WTC11 (cell line): ENCODE data around the gene MTG1. TPM values are rescaled to one million over a fixed set of nuclear protein-coding genes. Genes with fewer than 3 reads are reported as not detected.

ENCODE experiments used
- ATAC-seq: fragments of 200-7000 bp; cut with Tn5 transposase; 2 replicates; pipeline ENCODE4 v1.10.0; 2021; ENCODE audit warnings: mild to moderate bottlenecking, moderate library complexity
- CTCF ChIA-PET: fragments of 300-600 bp; sonication (Branson Sonifier 250); formaldehyde crosslinking; loops from one replicate; lab custom pipeline; 2021; ENCODE audit warnings: antibody characterized with exemption; lab: Charles Lee
- POLR2A ChIA-PET: fragments of 350-600 bp; sonication (Branson Sonifier 250); formaldehyde crosslinking; loops from one replicate; lab custom pipeline; 2021; ENCODE audit warnings: antibody characterized with exemption; lab: Charles Lee
- DNase-seq: peaks from one replicate; pipeline ENCODE4 v3.0.0; 2021; ENCODE audit warnings: low spot score
- H3K27ac Mint-ChIP-seq: 2 replicates; pipeline ENCODE4 v1.8.0; 2021; ENCODE audit warnings: mixed read lengths
- H3K27me3 Mint-ChIP-seq: 2 replicates; pipeline ENCODE4 v1.8.0; 2021; ENCODE audit warnings: low read depth, mild to moderate bottlenecking, moderate library complexity, mixed read lengths
- H3K36me3 Mint-ChIP-seq: 2 replicates; pipeline ENCODE4 v1.8.0; 2021; ENCODE audit warnings: mixed read lengths
- H3K4me1 Mint-ChIP-seq: 2 replicates; pipeline ENCODE4 v1.8.0; 2022; ENCODE audit warnings: mixed read lengths
- H3K4me3 Mint-ChIP-seq: 2 replicates; pipeline ENCODE4 v1.8.0; 2021; ENCODE audit warnings: mild to moderate bottlenecking, moderate library complexity, mixed read lengths
- H3K9me3 Mint-ChIP-seq: 2 replicates; pipeline ENCODE4 v1.8.0; 2021; ENCODE audit warnings: mixed read lengths
- ESRRA ChIP-seq: sonication (generic); formaldehyde crosslinking; IDR thresholded peaks from 2 replicates; pipeline ENCODE4 v1.8.1; 2022; ENCODE audit warnings: mild to moderate bottlenecking, missing genetic modification reagents, borderline replicate concordance
- ETV6 ChIP-seq: sonication (generic); formaldehyde crosslinking; IDR thresholded peaks from 2 replicates; pipeline ENCODE4 v1.8.1; 2022; ENCODE audit warnings: mild to moderate bottlenecking, missing genetic modification reagents
- IRF2 ChIP-seq: sonication (generic); formaldehyde crosslinking; IDR thresholded peaks from 2 replicates; pipeline ENCODE4 v1.8.0; 2022; ENCODE audit warnings: low read depth, missing genetic modification reagents, borderline replicate concordance
- KAT7 ChIP-seq: sonication (generic); formaldehyde crosslinking; IDR thresholded peaks from 2 replicates; pipeline ENCODE4 v1.8.1; 2023; ENCODE audit warnings: missing genetic modification reagents, mild to moderate bottlenecking, borderline replicate concordance
- NFYB ChIP-seq: sonication (generic); formaldehyde crosslinking; conservative IDR thresholded peaks from 2 replicates; pipeline ENCODE4 v1.8.0; 2022; ENCODE audit warnings: low read depth, missing genetic modification reagents
- PREB ChIP-seq: sonication (generic); formaldehyde crosslinking; IDR thresholded peaks from 2 replicates; pipeline ENCODE4 v1.8.1; 2022; ENCODE audit warnings: mild to moderate bottlenecking, missing genetic modification reagents, moderate library complexity, borderline replicate concordance
- RORB ChIP-seq: fragments of 250-450 bp; sonication (Bioruptor Pico); IDR thresholded peaks from 2 replicates; pipeline ENCODE4 v1.9.0; 2021; ENCODE audit warnings: mild to moderate bottlenecking
- SP1 ChIP-seq: sonication (generic); formaldehyde crosslinking; conservative IDR thresholded peaks from 2 replicates; pipeline ENCODE4 v1.8.1; 2022; ENCODE audit warnings: missing genetic modification reagents
- STAT6 ChIP-seq: sonication (generic); formaldehyde crosslinking; conservative IDR thresholded peaks from 2 replicates; pipeline ENCODE4 v1.8.1; 2023; ENCODE audit warnings: mild to moderate bottlenecking, low read depth, missing genetic modification reagents, moderate library complexity
- TEAD1 ChIP-seq: sonication (generic); formaldehyde crosslinking; IDR thresholded peaks from 2 replicates; pipeline ENCODE4 v1.8.0; 2022; ENCODE audit warnings: mild to moderate bottlenecking, missing genetic modification reagents
- TEAD4 ChIP-seq: sonication (generic); formaldehyde crosslinking; IDR thresholded peaks from 2 replicates; pipeline ENCODE4 v1.8.0; 2022; ENCODE audit warnings: mild to moderate bottlenecking, missing genetic modification reagents
- TP53 ChIP-seq: sonication (generic); formaldehyde crosslinking; IDR thresholded peaks from 2 replicates; pipeline ENCODE4 v1.8.1; 2023; ENCODE audit warnings: mild to moderate bottlenecking, missing genetic modification reagents
- ZBTB43 ChIP-seq: sonication (generic); formaldehyde crosslinking; IDR thresholded peaks from 2 replicates; pipeline ENCODE4 v1.8.1; 2023; ENCODE audit warnings: mild to moderate bottlenecking, missing genetic modification reagents
- ZNF281 ChIP-seq: sonication (generic); formaldehyde crosslinking; IDR thresholded peaks from 2 replicates; pipeline ENCODE4 v1.8.0; 2023; ENCODE audit warnings: mild to moderate bottlenecking, missing genetic modification reagents
- ZNF317 ChIP-seq: sonication (generic); formaldehyde crosslinking; IDR thresholded peaks from 2 replicates; pipeline ENCODE4 v1.8.1; 2023; ENCODE audit warnings: low read depth, mild to moderate bottlenecking, moderate library complexity, missing genetic modification reagents, borderline replicate concordance
- ZNF425 ChIP-seq: fragments of 250-450 bp; sonication (Bioruptor Pico); conservative IDR thresholded peaks from 2 replicates; pipeline ENCODE4 v1.9.0; 2021; ENCODE audit warnings: mild to moderate bottlenecking
- total RNA-seq: library from RNA; stranded (reverse); gene quantifications from 3 replicates; pipeline ENCODE4 v1.2.3, GENCODE V29; 2021

MTG1 gene
- total RNA-seq, 1 experiment from 2014 or later = 63.0 TPM

- TF ChIP-seq ZNF425 (CRISPR knock-in tag) = no peak
- no peak for TF ChIP-seq ZNF317 (CRISPR knock-in tag)
- no peak for TF ChIP-seq TP53
- TF ChIP-seq ESRRA = no peak
- TF ChIP-seq ETV6 (CRISPR knock-in tag) = no peak
- no peak for TF ChIP-seq KAT7
- TF ChIP-seq PREB (CRISPR knock-in tag) = no peak
- no peak for TF ChIP-seq ZBTB43 (CRISPR knock-in tag)
- TF ChIP-seq ZNF281 (CRISPR knock-in tag) = no peak
- no peak for TF ChIP-seq NFYB (CRISPR knock-in tag)
- no peak for TF ChIP-seq TEAD1 (CRISPR knock-in tag)
- no peak for TF ChIP-seq TEAD4 (CRISPR knock-in tag)
- TF ChIP-seq IRF2 (CRISPR knock-in tag) = no peak
- no peak for TF ChIP-seq SP1 (CRISPR knock-in tag)
- TF ChIP-seq STAT6 = no peak
- no peak for TF ChIP-seq RORB (CRISPR knock-in tag)
- TF ChIP-seq, all 79 proteins: peak for 0
- Mint-ChIP-seq H3K36me3 (no peaks in the 10 kb centered on the region), H3K27ac (no peak overlapping the region), H3K4me1 (no peaks in the 10 kb centered on the region), H3K9me3 (no peaks in the 10 kb centered on the region), H3K27me3 (peaks cover 70% of the 10 kb centered on the region), H3K4me3 (peak overlapping the region; percentile 31; the same call in 1 of the 2 replicates)
- ATAC-seq = no peak
- POLR2A ChIA-PET = no interaction called here
- CTCF ChIA-PET = interaction anchor here (1.4 to 1.8 kb wide), 3 partner anchors 48 to 69 kb away, joined by 3 to 6 read pairs (median 6); no protein-coding TSS in a partner anchor
- DNase-seq = no peak
These were observed 16.7 kb upstream of the MTG1 start for GRCh38 chr10:133377025-133377817.
